Stimulated activated naive CD4-positive, alpha-beta T cell (primary cell): Measurements from ENCODE around the gene PLOD3.

Experiments
- DNase-seq, 6 experiments: peaks; one replicate each; lab custom pipeline; 2025; lab: John Stamatoyannopoulos, UW

The PLOD3 gene

DNA sequence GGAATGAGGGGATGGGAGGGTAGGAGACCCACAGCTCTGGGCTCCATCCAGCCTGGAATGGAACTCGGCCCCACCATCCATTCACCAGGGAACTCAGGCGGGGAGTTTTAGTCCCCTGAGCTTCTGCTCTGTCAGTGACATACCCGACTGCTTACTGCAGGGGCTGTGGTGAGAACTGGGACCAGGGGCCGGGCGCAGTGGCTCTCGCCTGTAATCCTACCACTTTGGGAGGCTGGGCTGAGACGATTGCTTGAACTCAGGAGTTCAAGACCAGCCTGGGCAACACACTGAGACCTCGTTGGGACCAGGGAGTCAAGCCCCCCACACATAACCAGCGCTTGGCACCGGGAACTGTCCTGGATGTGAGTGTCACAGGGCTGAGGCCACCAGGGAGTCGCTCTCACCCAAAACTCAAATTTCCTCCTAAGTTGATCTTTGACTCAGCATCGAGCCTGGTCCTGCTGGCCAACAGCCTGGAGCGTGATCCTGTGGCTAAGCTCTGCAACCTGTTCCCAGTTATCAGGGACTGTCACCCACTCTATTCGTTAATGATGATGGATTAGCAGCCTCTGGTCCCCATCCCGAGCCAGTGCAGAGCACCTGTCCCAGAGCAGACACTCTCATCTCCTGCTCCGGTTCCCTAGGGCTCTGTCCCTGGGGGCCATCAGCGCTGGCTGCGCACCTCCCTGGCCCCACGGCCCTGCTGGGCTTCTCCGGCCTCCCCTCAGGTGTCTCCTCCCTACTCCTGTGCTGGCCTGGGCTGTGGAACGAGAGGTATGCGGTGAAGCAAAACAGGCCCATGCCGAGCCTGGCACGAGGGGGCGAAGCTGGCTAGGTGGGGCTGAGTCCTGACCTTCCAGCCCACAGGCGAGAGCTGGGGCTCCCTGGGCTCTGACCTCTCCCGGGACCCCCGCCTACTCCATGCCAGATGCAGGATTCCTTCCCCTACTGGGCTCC lies 21.1 kb upstream of the PLOD3 start:
- DNase-seq = no peak

DNA sequence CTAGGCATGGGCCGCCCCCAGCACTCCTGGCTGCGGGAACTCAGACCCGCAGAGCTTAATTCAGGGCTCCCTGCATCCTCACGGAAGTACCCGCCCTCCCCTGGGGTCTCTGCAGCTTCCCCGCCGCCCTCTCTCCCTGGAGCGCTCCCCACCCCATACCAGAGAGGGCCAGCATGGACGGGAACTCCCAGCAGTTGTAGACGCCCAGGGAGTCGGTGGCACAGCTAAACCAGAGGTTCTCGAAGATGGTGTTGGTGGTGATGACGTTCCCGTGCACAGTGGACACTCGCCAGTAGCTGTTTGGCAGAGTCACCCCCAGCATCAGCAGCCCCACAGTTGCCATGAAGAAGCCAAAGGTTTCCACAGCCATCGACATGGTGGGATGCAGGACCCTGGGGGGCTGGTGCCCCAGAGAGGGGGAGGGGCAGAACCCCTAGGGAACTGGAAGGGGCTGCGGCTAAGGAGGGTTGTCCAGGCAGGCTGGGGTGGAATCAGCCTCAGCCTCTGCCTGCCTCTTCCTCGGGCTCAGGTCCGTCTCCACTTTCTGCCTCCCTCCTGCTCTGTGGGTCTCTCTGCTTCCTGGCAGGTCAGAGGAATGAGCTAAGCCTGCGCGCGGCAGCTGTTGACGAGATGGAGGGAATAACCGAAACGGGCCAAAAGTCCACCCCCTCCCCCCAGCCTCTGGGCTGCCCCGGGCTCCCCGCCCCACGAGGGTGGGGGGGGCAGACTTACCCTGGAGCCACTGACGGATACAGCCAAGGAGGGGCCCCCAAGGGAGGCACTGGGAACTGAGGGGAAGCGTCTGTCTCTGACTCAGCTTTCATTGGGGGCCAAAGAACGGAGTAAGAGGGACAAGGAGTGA lies 20.1 kb upstream of the PLOD3 start, which contains the start of gene CLDN15:
TSS of gene CLDN15 (minus strand) at position 597 of the 862 bp plus-strand sequence. CDS start at position 376, 221 bp downstream.
- no peak for DNase-seq

DNA sequence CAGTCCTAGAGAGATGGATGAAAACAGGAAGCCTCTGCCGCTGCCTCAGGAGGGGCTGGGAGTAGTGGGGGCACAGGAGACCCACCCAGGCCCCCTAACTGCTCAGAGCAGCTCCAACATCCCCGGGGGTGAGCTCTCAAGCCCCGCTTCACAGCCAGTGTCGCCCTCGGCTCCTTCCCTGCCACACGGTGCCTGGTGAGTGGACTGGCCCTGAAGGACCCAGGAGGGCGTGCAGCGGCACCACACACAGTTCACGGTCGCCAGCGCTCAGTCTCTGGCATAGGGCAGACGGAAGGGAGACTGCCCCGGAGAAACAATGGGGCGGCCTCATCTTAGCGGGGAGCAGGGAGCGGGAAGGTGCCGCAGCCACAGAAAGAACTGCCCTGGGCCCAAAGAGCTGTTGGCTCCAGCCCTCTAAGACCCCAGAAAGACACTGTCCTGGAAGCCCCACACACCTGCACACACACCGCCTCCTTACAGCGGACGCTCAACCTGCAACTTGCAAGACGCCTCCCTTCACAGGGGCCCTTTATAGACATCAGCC lies 19.0 kb upstream of the PLOD3 start:
- no peak for DNase-seq

DNA sequence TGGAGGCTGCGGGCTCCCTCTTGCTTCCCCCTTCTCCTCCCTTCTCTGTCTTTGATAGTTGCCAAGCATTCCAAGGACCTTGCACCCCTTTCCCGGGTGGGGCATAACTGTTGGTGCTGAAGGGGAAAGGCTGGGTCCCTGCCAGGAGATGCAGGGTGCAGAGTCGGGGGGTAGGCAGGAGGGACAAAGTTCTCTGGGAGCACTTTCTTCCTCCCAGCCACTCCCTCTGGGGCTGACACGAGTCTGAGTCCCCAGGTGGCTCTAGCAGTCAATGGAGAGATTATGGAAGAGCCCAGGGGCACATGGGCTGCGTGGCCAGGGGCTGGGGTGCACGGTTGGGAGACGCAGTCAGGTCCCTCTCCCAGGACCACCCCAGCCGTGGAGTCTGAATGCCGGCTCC lies 18.1 kb upstream of the PLOD3 start:
- no peak for DNase-seq

DNA sequence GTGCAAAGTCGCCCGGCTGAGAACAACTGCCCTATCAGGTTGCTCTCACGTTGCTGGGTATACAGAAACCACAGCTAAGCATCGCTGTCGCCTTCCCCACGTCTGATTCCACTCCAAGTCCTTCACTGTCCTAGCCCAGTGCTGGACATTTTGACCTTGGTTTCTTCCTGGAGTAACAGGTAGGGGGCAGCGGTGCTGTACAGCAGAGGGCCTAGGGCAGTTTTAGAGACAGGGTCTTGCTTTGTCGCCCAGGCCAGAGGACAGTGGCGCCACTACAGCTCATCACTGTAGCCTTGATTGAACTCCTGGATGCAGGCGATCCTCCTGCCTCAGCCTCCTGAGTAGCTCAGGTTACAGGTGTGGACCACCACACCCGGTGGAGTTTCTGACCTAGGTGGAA lies 17.7 kb upstream of the PLOD3 start:
- no peak for DNase-seq

DNA sequence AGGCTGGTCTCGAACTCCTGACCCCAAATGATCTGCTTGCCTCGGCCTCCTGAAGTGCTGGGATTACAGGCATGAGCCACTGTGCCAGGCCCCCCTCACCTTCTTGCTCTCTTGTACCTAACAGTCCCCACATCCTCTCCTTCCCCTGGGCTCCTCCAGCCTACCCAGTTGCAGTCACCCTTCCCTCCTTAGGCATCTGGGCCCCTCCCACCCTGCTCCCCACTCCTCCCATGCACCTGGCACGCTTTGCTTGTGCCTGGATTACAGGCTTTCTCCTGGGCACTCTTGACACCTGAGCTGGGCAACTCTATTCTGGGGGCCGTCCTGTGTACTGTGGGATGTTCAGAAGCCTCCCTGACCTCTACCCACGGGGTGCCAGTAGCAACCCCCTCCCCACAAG lies 17.3 kb upstream of the PLOD3 start:
- DNase-seq = no peak

DNA sequence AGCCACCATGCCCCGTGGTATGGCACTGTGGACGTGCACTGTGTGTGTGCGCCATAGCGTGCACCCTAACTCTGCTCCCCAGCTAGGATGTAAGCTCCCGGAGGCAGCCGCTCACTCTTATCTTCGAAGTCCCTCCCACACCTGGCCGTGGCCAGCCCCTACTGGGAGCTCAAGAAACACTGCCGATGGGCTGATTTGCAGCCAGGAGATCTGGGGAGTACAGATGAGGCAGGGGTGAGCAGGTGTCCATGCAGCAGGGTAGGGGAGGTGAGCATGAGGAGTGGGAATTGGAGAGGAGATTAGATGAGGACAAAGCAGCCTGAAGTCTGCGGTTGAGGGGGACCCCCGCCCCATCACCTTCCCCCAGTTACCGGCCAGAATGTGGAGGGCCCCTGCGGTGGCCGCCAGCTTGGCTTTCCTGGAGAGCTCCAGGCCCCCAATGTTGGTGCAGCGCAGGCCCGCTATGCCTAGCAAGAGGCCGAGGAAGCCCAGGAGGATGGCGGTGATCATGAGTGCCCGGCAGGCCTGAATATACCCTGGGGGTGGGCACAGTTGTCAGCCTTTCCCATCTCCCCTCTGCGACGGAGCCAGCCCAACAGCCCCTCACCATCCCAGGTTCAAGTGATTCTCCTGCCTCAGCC lies 16.6 kb upstream of the PLOD3 start:
- DNase-seq = no peak

DNA sequence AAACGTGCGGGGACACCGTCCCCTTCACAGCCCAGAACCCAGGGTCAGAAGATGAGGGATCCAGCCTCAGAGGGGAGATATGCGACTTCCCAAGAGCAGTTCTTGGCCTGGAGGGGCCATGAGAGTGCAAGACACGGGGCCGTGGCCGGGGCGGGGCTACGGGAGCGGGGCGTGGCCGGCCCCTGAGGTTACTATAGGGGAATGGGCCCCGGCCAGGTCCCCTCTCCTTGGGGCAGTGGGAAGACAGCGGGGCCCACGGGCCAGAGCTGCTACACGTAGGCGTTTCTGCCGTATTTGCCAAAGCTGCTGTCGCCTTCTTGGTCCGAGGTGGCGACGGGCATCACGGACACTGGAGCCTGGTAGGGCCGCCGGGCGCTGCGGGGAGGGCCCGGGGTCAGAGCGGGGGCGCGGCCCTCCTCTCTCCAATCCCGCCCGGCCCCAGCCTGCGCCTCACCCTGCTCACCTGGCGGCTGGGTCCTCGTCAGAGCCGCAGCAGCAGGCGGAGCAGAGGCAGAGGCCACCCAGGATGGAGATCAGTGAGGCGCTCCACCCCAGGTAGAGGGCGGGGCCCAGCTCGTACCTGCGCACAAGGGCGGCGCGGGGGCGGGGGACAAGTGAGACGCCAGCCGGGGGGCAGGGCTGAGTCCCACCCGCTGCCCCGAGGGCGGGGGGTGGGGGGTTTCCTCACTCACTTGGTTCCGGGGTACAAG lies 14.9 kb upstream of the PLOD3 start:
- no peak for DNase-seq

DNA sequence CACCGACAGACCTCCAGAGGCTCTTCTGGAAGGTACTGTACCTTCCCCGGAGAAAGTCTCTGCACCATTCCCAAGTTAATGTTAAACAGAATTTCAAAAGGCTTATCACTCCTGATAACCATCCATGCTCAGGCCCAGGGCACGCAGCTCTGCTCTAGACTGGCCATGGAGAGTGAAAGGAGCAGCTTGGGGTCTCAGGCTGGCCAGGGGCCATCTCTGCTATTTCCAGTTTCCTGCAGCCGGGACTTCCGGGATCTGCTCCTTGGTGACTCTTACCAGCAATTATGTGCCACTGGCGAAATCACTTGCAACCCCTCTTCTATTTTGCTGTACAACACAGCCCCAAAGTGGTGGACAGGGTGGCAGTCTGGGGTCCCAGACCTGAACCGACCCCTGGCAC lies 14.3 kb upstream of the PLOD3 start:
- DNase-seq = no peak

DNA sequence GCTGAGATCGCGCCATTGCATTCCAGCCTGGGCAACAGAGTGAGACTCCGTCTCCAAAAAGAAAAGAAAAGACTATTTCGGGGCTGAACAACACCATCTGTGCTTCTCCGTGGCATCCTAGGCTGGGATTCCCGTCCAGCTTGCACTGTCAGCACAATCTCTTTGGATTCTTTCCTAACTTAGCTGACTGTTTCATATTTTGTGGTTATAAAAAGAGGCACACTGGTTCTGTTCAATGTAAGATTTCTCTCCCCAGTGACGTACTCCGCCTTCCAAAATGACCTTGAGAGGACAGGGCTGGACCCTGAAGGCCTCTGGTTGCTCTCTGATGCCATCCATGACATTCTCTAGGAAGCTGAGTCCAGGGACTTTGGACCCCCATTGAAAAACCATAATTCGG lies 9.3 kb upstream of the PLOD3 start:
- no peak for DNase-seq

DNA sequence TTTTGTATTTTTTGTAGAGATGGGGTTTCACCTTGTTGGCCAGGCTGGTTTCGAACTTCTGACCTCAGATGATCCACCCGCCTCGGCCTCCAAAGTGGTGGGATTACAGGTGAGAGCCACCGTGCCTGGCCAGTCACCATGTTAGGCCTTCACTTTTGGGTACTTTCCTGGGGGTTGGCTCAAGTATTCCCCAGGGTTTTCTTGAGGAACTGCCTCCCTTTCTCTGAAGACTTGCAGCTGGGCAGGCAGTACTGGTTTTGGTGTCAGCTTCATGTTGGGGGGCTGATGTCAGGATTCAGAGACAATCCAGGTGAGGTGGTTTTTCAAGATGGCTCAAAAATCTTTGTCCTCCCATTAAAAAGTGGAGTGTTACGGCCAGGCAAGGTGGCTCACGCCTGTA lies 8.3 kb upstream of the PLOD3 start:
- no peak for DNase-seq

DNA sequence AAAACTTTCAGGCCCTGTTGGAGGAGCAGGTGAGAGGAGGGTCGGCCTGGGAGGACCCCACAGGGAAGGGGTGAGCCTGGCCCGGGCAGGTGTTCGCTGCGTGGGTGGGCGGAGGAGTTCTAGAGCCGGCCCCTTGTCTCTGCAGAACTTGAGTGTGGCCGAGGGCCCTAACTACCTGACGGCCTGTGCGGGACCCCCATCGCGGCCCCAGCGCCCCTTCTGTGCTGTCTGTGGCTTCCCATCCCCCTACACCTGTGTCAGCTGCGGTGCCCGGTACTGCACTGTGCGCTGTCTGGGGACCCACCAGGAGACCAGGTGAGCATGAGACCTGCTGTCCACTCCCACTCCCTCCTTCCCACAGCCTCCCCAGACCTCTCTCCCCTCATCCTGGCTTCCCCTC lies 6.1 kb upstream of the PLOD3 start:
- no peak for DNase-seq

DNA sequence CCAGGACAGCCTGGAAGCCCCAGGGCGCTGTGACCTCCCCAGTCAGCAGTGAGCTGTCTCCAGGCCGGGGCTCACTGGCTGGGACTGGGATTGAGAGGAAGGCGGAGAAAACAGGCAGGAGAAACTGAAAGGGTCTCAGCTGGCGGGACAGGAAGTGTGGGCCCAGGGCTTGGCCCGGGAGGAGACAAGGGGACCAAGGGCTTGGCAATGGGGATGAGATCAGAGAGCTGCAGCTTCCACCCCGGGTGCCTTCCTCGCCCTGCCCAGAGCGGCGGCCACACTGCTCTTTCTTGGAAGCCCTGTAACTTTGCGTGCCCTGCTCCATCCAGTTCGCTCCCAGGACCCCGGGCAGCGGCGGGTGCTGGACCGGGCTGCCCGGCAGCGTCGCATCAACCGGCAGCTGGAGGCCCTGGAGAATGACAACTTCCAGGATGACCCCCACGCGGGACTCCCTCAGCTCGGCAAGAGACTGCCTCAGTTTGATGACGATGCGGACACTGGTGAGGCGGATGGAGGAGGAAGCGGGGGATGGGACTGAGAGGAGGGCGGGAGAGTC lies 5.0 kb upstream of the PLOD3 start:
- no peak for DNase-seq

DNA sequence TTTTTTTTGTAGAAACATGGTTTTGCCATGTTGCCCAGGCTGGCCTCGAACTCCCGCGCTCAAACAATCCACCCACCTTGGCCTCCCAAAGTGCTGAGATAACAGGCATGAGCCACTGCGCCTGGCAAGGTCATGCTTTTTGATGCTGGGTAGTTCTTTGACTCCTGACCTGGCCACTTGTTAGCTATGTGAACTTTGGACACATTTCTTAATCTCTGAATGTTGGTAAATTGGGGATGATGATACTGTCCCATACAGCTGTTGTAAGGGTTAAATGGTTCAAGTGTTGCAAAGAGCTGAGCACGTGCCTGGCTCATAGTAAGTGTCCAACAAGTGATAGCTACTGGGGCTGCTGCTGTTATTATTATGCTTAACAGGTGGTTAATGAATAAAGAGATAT lies 2.9 kb upstream of the PLOD3 start:
- no peak for DNase-seq

DNA sequence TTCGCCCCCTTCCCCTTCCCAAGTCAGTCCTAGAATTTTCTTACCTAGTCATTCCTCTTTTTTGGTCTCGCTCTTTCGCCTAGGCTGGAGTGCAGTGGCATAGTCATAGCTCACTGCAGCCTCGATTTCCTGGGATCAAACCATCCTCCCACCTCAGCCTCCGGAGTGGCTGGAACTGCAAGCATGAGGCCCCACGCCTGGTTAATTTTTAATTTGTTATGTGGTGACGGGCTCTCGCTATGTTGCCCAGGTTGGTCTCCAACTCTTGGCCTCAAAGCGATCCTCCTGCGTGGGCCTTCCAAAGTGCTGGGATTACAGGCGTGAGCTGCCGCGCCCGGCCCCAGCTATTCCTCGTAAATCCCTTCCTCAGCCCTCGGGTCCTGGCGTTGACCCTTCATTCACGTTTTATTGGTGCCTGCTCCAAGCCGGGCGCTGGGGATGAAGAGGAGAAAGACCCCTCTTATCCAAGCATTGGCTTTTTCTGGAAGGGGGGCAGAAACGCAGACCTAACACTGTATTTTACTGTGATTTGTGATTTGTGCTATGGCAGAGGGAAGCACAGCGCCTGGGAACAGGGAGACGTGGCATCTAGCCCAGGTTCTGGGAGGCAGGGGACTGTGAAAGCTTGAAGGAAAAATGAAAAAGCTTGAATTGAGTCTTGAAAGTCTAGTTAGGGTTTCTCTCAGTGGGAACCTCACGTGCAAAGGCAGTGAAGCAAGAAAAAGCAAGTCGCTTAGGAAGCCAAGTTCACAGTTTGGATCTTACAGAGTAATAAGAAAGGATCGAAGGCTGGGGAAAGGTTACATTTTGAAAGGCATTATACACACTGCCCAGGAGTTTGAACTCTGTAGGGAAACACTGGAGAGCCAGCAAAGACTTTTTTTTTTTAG lies 1.1 kb upstream of the PLOD3 start:
- no peak for DNase-seq

DNA sequence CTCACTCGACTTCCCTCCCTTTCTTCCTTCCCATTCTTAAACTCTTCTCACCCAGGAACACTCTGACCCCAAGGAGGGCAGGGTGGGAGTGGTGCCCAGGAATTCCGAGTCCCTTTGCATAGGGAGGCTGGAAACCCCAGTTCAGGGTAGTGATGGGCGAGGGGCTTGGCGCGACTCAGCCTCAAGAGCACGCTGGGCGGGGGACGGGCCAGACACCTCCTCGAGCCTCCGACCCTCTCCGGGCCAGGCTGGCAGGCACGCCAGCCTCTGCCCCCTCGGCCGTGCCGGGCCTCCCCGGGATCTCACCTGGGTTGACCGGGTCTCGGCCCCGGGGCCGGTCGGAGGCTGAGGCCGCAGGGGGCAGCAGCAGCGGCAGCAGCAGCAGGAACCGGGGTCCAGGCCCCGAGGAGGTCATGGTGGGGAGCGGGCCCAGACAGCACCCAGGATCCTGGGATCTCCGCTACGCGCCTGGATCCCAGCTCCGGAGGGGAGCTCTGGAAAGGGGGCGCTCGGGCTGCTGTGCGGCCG lies 457 bp downstream of the PLOD3 start:
- no peak for DNase-seq

DNA sequence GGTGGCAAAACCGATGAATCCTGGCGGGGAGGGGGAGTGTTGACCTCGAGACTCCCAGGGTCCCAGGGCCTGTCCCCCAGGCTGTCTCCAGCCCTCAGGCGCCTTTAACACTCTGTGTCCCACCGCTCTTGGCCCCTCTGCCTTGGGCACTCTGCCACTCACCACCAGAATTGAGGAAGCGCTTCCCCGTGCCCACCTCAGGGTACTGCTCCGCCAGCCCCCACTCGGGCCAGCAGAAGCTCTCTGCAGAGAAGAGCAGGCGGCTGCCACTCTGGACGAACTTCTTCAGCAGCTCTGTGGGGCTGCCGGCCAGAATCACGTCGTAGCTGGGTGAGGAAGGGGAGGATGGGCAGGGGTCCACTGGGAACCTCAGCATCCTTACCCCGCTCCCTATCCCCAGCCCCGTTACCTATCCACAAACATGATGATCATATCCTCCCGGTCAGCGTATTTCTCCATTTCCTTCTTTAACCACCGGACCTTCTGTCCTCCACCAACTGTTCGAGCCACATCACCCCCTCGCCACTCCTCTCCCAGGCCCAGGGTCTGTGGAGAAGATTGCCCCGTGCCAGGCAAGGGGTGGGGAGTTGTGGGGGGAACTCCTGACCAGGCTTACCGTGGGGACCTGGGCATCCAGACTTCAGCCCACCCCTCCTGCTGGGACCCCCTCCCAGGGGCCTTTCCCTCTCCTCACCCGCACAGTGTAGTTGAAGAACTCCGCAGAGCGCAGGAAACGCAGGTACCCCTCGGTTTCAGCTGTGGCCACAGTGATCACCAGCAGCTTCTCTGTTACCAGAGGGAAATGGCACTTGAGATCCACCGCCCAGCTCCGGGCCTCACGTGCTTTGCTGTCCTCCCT lies 1.2 kb downstream of the PLOD3 start:
- DNase-seq = no peak

DNA sequence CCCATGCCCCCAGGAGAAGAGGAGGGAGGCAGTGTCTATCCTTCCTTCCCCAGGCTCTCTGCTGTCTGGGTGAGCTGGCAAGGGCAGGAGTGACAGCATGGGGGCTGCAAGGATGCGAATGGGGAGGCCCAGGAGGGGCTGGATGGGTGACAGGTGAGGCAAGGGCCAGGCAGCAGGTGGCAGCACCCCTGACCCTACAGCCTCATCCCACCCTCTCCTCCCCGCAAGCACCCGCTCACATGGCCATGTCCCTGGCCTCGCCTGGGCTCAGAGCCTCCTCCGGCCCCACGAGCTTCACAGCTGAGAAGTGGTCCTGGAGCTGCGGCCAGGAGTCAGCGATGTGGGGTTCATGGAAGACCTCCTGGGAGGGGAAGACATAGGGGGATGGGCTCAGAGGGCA lies 5.4 kb downstream of the PLOD3 start:
- DNase-seq = no peak

DNA sequence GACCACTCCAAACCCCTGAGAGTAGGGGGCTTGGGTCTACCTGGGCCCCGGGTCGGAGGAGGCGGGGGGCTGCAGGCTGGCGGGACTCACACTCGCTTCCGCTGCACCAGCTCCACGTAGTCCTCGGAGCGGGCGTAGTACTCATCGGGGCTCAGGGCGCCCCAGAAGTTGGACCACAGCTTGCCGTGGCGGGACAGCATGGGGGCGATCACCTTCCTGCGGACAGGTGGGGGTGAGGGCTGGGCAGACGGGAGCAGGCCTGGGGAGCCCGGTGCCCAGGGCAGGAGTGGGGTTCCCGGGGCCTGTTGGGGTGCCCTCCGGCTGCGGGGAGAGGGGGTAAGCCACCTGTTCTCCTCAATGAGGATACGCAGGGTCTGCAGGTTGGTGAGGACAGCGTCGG lies 5.9 kb downstream of the PLOD3 start:
- no peak for DNase-seq
